GM10266 (cell line): ENCODE measurements around the gene ANK2.
"Not testable (repeated sequence)": the region's sequence is repeated elsewhere in the genome, so short reads cannot be mapped to it uniquely, and the experiment has no call there.

Source experiments
- DNase-seq: peaks from one replicate; pipeline ENCODE4 v3.0.0; 2012; ENCODE audit errors: extremely low spot score
- CTCF ChIP-seq: IDR thresholded peaks from 2 replicates; pipeline ENCODE4 v1.5.1; 2012; ENCODE audit warnings: mild to moderate bottlenecking, low read depth; ENCODE audit not compliant: control insufficient read depth, insufficient read depth; ENCODE audit errors: missing control alignments

ANK2 gene

GRCh38 chr4:113183032-113183605, 133.7 kb downstream of the ANK2 start:
- no peak for DNase-seq
- TF ChIP-seq CTCF: no peak

- DNase-seq: not testable (repeated sequence)
These were observed 136.8 kb downstream of the ANK2 start for GRCh38 chr4:113186220-113186619.

- no peak for TF ChIP-seq CTCF
- DNase-seq: no peak
These were observed 137.5 kb downstream of the ANK2 start for GRCh38 chr4:113186913-113187312.

- TF ChIP-seq CTCF: no peak
- DNase-seq: no peak
These were observed 137.9 kb downstream of the ANK2 start for GRCh38 chr4:113187358-113187757.

- TF ChIP-seq CTCF: no peak
- no peak for DNase-seq
These were observed 140.1 kb downstream of the ANK2 start for GRCh38 chr4:113189546-113189945.

GRCh38 chr4:113209153-113209552, 159.7 kb downstream of the ANK2 start:
- no peak for DNase-seq
- no peak for TF ChIP-seq CTCF

GRCh38 chr4:113209652-113210320, 160.3 kb downstream of the ANK2 start:
- no peak for DNase-seq

More at GRCh38 chr4:113209652-113210320, 160.3 kb downstream of the ANK2 start:
- no peak for TF ChIP-seq CTCF
